Calu3 (cell line): ENCODE results near the gene CGN. TPM values are rescaled to one million over a fixed set of nuclear protein-coding genes. Genes with fewer than 3 reads are reported as not detected.

Source experiments
- BruUV-seq: library from RNA; stranded (reverse); fragments of 400-500 nt; replicated peaks from 2 replicates; lab custom pipeline; 2021; lab: Mats Ljungman, UMichigan
- CTCF ChIA-PET: fragments of 300-600 bp; sonication (Branson Sonifier 250); formaldehyde crosslinking; loops from one replicate; lab custom pipeline; 2022; ENCODE audit warnings: antibody characterized with exemption; lab: Charles Lee
- DNase-seq: peaks from one replicate; pipeline ENCODE4 v3.0.0; 2022
- H3K27ac Mint-ChIP-seq: one replicate; pipeline ENCODE4 v1.8.0; 2022; ENCODE audit warnings: mixed read lengths; ENCODE audit not compliant: unreplicated experiment
- H3K27me3 Mint-ChIP-seq: one replicate; pipeline ENCODE4 v1.8.0; 2022; ENCODE audit warnings: mixed read lengths; ENCODE audit not compliant: unreplicated experiment
- H3K36me3 Mint-ChIP-seq: one replicate; pipeline ENCODE4 v1.8.0; 2022; ENCODE audit warnings: mild to moderate bottlenecking, moderate library complexity, mixed read lengths; ENCODE audit not compliant: insufficient read depth, unreplicated experiment
- H3K4me1 Mint-ChIP-seq: one replicate; pipeline ENCODE4 v1.8.0; 2022; ENCODE audit warnings: mild to moderate bottlenecking, low read depth, mixed read lengths; ENCODE audit not compliant: unreplicated experiment
- H3K4me3 Mint-ChIP-seq: one replicate; pipeline ENCODE4 v1.8.0; 2022; ENCODE audit warnings: mild to moderate bottlenecking, low read depth, moderate library complexity, mixed read lengths; ENCODE audit not compliant: unreplicated experiment
- H3K9me3 Mint-ChIP-seq: one replicate; pipeline ENCODE4 v1.8.0; 2022; ENCODE audit warnings: low read depth, mixed read lengths; ENCODE audit not compliant: unreplicated experiment
- intact Hi-C: fragments of 100-400 bp; cut with micrococcal nuclease; formaldehyde crosslinking; loops from one replicate; pipeline ENCODE4 v1.10.0; 2022; ENCODE audit not compliant: unreplicated experiment
- total RNA-seq: library from RNA; stranded (reverse); gene quantifications from 2 replicates; pipeline ENCODE4 v1.2.3, GENCODE V29; 2022
- TF ChIP-seq, protein P1 (sequence below): fragments of 200-600 bp; IDR thresholded peaks from one replicate; pipeline ENCODE4 v1.8.0; 2022; ENCODE audit warnings: antibody characterized with exemption; ENCODE audit not compliant: unreplicated experiment

Gene CGN
- total RNA-seq, 1 experiment from 2014 or later = 113 TPM

- peaks cover 3% of the 10 kb centered on the region for H3K36me3 Mint-ChIP-seq
- no peak for DNase-seq
- H3K9me3 Mint-ChIP-seq = no peaks in the 10 kb centered on the region
- BruUV-seq = no TSS peak
- H3K4me3 Mint-ChIP-seq = no peak overlapping the region
- no peak overlapping the region for H3K27ac Mint-ChIP-seq
- no peaks in the 10 kb centered on the region for H3K27me3 Mint-ChIP-seq
- intact Hi-C loops = no loop called here
- TF ChIP-seq, protein P1, sequence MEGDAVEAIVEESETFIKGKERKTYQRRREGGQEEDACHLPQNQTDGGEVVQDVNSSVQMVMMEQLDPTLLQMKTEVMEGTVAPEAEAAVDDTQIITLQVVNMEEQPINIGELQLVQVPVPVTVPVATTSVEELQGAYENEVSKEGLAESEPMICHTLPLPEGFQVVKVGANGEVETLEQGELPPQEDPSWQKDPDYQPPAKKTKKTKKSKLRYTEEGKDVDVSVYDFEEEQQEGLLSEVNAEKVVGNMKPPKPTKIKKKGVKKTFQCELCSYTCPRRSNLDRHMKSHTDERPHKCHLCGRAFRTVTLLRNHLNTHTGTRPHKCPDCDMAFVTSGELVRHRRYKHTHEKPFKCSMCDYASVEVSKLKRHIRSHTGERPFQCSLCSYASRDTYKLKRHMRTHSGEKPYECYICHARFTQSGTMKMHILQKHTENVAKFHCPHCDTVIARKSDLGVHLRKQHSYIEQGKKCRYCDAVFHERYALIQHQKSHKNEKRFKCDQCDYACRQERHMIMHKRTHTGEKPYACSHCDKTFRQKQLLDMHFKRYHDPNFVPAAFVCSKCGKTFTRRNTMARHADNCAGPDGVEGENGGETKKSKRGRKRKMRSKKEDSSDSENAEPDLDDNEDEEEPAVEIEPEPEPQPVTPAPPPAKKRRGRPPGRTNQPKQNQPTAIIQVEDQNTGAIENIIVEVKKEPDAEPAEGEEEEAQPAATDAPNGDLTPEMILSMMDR = no peak
- CTCF ChIA-PET = interaction anchor here (0.5 kb wide), 1 partner anchor 331 kb away, joined by 4 read pairs; no protein-coding TSS in a partner anchor
- H3K4me1 Mint-ChIP-seq = peaks cover 31% of the 10 kb centered on the region
Measured at GRCh38 chr1:151499930-151500329, 11.3 kb upstream of the CGN start.

- CTCF ChIA-PET = interaction anchor here (0.9 kb wide), 1 partner anchor 10 kb away, joined by 3 read pairs; the partner anchor contains the start of gene CGN
- no TSS peak for BruUV-seq
- peak; percentile 30 for DNase-seq
Measured at GRCh38 chr1:151501474-151501873, 9.7 kb upstream of the CGN start.

GRCh38 chr1:151502035-151502700 lies 9.0 kb upstream of the CGN start:
- intact Hi-C loops = no loop called here
- Mint-ChIP-seq H3K9me3 (no peaks in the 10 kb centered on the region), H3K27me3 (no peaks in the 10 kb centered on the region), H3K36me3 (no peaks in the 10 kb centered on the region), H3K4me3 (no peak overlapping the region), H3K4me1 (peaks cover 39% of the 10 kb centered on the region), H3K27ac (peak overlapping the region; percentile 5)
- CTCF ChIA-PET = interaction anchor here (0.9 kb wide), 1 partner anchor 9 kb away, joined by 3 read pairs; the partner anchor contains the start of gene CGN
- TF ChIP-seq, protein P1 = no peak
- no peak for DNase-seq
- no TSS peak for BruUV-seq

More at GRCh38 chr1:151501474-151501873, 9.7 kb upstream of the CGN start:
- H3K4me1 Mint-ChIP-seq = peaks cover 37% of the 10 kb centered on the region
- TF ChIP-seq, protein P1 = peak; percentile 36
- H3K9me3 Mint-ChIP-seq = no peaks in the 10 kb centered on the region
- intact Hi-C loops = no loop called here
- no peaks in the 10 kb centered on the region for H3K27me3 Mint-ChIP-seq
- no peaks in the 10 kb centered on the region for H3K36me3 Mint-ChIP-seq
- H3K4me3 Mint-ChIP-seq = no peak overlapping the region
- peak overlapping the region; percentile 5 for H3K27ac Mint-ChIP-seq

DNA sequence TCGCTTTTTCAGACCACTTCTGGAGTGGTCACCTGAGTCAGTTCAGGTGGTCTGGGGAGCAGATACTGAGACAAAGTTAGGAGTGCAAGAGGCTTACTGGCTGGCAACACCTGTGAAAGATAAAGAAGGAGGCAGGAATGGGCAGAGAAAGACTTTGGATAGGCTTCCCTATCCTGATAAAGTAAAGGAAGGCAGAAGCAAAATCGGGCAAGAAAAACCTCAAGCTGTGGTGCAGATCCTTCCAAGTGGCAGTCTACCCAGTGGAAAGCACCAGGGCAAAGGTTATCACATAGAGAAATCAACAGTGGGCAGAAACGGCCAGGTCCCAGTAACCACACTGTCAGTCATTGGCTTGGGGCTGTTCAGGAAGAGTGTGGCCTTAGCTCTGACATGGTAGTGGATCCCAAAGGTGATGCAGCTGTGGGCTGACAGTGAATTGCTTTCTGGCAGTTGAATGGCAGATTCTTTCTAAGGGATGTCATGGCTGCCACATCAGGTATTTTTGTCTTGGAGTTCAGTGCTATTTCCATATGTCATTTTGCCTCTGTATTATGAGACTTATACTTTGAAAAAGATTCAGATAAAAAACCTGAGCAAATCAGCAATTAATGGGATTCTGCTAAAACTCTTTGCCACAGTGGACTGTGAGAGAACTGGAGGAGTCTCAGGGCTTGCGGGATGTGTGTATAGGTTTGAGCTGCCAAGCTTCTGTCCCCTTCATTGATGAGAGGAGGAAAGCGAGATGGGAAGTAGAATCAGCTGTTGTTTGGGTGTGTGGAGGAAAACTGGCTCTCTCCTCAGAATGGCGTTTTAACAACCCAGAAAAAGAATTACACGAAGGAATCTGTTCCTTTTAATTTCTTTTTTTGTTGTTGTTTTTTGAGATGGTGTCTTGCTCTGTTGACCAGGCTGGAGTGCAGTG lies 8.1 kb upstream of the CGN start:
- intact Hi-C loops = no loop called here
- Mint-ChIP-seq H3K36me3 (no peaks in the 10 kb centered on the region), H3K4me1 (peaks cover 39% of the 10 kb centered on the region), H3K9me3 (no peaks in the 10 kb centered on the region), H3K27ac (peak overlapping the region; percentile 5), H3K27me3 (no peaks in the 10 kb centered on the region), H3K4me3 (no peak overlapping the region)
- DNase-seq = no peak
- TF ChIP-seq, protein P1 = no peak
- BruUV-seq = no TSS peak
- CTCF ChIA-PET = interaction anchor here (0.6 kb wide), 1 partner anchor 328 kb away, joined by 4 read pairs; no protein-coding TSS in a partner anchor
